ENCODE results near the gene KCNG2.
"Not testable (repeated sequence)": the region's sequence is repeated elsewhere in the genome, so short reads cannot be mapped to it uniquely, and the experiment has no call there.

KCNG2 gene

DNA sequence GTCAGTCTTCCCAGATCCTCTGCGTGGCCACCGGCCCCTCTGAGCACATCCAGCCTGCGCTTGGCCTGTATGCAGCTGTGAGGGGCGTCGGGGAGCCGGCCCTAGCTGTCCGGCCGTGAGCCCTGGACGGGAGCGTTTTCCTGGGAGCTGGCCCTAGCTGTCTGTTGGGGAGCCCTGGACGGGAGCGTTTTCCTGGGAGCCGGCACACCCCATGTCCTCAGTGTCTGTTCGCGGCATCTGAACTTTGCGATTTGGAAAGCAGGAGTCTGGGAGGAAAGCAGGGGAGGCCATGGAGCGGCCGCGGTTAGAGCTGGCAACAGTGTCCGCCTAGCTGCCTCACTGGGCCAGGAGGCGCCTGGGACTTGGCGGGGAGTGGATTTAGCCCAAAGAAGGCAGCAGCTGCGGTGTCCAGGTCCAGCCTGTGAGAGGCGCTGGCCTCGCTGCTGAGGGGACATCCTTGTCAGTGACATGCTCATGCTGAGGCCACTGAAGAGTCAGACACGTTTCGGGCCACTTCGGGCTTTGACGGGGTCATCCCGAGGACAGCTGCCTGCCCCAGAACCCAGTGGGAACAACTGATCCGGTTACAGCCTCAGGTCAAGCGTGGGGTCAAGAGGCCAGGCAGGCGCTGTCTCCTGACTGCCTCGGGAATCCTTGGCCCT, 75.8 kb downstream of the KCNG2 start:
- TF ChIP-seq, protein P1, sequence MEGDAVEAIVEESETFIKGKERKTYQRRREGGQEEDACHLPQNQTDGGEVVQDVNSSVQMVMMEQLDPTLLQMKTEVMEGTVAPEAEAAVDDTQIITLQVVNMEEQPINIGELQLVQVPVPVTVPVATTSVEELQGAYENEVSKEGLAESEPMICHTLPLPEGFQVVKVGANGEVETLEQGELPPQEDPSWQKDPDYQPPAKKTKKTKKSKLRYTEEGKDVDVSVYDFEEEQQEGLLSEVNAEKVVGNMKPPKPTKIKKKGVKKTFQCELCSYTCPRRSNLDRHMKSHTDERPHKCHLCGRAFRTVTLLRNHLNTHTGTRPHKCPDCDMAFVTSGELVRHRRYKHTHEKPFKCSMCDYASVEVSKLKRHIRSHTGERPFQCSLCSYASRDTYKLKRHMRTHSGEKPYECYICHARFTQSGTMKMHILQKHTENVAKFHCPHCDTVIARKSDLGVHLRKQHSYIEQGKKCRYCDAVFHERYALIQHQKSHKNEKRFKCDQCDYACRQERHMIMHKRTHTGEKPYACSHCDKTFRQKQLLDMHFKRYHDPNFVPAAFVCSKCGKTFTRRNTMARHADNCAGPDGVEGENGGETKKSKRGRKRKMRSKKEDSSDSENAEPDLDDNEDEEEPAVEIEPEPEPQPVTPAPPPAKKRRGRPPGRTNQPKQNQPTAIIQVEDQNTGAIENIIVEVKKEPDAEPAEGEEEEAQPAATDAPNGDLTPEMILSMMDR (conservative IDR thresholded peaks at IDR 0.05): no peak
- no peak for TF ChIP-seq ZFX (IDR thresholded peaks at IDR 0.05)
- no peak overlapping the region for H3K27ac ChIP-seq

DNA sequence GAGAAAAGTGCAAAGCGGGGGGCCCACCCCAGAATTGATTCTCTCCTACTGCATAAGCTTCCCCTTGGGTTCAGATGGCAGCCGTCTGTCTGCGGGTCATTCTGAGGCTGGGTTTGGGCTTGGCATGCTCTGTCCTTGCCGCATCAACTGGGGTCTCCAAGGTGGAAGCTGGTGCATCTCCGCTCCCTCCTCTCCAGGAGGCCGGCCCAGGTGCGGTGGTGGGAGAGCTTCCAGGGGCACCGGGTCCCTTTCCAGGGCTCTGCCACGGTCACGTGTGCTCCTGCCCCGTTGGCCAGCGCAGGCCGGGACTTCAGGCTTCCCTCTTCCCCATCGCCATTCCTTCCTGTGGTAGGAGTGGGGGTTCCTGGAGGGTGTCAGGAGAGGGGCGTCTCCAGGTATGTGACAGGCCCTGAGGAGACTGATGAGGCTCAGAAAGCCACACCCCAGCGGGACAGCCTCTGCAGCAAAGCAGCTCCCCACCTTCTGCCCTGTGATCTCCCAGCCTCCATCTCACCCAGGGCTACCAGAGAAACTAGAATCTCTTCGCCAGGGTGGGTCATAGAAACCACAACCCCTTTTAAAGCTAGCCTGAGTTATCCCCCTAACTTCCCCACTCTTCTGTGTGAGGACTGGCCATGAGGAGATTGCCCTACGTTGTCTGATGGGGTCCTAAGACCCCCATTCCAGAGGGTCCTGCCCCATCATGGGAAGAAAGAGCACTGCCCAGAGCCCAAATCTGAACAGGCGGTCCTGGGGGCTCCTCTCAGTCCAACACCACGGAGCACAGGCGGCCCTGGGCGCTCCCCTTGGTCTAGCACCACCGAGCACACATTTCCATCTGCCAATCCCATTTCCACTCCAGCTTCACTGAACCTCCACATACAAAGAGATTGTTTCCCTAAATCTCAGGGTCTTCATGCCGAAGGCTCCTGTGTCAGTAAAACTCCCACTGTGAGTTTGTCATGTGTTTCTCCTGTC, 77.1 kb downstream of the KCNG2 start:
- TF ChIP-seq, protein P1 (conservative IDR thresholded peaks at IDR 0.05): no peak
- TF ChIP-seq ZFX (IDR thresholded peaks at IDR 0.05): no peak
- H3K27ac ChIP-seq: no peak overlapping the region

DNA sequence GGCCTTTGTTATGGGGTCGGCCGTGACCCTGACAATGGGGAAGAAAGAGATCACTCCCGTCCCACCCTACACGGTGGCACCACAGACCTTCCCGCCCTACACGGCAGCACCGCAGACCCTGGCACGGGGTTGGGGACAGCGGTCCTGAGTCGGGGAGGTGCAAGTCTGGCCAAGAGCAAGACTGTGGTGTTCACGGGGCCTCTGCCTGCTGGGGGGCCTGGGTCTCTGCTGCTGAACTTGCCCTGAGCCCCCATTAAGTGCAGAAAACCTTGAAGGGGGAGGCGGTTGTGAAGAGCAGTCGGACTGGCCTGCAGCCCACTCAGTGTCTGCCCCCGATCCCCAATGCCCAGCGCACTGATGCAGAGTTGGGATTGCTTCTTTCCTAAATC, 77.8 kb downstream of the KCNG2 start:
- H3K27ac ChIP-seq: no peak overlapping the region
- TF ChIP-seq ZFX (IDR thresholded peaks at IDR 0.05): no peak
- TF ChIP-seq, protein P1 (conservative IDR thresholded peaks at IDR 0.05): no peak

DNA sequence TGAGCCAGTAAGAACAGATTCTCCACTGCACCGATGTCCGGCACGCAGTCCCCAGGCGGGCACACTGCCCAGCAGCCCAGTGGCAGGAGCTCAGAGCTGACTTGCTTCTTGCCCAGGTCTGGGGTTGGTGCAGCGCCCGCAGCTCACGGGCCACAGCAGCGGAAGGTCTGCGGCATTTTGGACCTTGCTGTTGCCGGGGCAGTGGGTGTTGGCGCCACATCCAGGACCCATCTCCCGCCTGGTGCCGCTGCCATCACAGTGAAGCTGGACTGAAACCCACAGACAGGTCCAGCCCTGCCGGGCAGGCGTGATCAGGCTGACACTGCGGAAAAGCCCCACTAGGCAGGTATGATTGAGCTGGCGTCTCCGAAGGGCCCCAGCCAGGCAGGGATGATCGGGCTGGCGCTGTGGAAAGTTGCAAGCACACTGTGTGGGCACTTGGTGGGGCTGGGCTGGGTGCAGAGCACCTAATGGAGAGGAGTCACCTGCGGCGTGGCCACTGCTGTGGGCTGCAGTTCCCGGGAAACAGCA, 78.3 kb downstream of the KCNG2 start:
- TF ChIP-seq, protein P1 (conservative IDR thresholded peaks at IDR 0.05): no peak
- TF ChIP-seq ZFX (IDR thresholded peaks at IDR 0.05): no peak
- H3K27ac ChIP-seq: no peak overlapping the region

DNA sequence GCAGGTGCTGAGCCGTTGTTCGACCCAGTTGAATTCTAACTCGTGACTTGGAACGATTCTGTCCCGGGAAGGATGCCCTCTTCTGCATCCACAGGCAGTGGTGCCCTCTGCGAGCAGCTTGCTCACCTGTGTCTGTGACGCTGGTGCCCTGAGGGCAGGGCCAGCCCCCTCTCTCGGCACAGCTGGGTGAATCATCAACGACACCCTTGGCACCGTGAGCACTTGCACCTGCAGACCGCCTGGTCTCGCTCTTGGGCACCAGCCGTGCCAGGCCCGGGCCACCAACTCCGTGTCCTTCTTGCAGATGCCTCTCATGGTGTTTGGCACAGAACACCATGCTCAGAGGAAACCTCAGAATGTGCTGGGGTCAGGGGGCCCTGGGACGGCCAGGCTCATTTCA, 78.8 kb downstream of the KCNG2 start:
- no peak overlapping the region for H3K27ac ChIP-seq
- no peak for TF ChIP-seq ZFX (IDR thresholded peaks at IDR 0.05)
- TF ChIP-seq, protein P1 (conservative IDR thresholded peaks at IDR 0.05): no peak

DNA sequence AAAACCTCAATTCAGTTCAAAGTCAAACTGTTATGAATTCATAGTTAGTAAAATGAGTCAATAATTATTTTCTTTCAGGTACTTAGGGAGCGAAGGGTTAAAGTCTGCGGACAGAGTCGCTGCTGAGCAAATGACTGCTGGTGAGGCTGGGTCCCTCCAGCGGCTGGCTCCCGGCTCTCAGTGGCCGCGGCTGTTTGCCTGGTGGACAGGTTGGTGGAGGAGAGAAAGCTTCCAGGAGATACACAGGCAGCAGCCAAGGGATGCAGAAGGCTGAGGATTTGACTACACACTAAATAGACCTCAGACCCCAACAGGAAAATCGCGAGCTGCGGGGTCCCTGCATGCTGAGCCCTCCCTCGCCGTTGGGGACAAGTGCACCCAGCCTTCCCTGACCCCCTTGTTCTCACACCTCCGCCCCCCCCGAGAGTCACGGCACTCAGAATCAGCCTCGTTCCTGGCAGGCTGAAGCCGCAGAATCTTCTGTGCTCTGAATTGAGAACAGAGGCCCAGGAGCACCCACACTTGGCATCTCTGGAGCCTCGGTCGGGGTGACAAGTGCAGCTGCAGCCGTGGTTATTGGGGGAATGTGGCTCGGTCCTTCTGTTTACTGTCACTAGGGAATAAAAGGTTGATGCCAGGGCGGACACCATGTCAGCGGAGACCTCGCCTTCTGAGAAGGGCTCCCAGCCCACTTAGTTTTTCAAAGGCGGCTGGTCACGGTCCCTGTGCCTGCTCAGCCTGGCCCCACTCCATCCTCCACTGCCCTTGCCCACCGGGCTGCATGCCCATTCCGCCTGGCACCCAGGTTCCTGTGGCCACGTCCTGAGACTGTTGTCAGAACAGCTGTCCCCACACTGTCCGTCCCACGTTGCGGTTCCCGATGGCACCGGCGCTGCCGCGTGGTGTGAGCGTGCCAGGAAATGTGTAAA, 79.7 kb downstream of the KCNG2 start:
- H3K27ac ChIP-seq: no peak overlapping the region
- no peak for TF ChIP-seq ZFX (IDR thresholded peaks at IDR 0.05)

DNA sequence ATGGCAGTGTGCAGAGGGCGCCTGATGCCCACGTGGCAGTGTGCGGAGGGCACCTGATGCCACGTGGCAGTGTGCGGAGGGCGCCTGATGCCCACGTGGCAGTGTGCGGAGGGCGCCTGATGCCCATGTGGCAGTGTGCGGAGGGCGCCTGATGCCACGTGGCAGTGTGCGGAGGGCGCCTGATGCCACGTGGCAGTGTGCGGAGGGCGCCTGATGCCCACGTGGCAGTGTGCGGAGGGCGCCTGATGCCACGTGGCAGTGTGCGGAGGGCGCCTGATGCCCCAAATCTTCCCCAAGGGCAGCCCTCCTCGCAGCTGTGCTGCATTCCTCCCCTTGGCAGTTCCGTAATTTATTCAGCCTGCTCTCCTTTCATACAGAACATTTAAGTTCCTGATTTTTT, 80.5 kb downstream of the KCNG2 start:
- not testable (repeated sequence) for H3K27ac ChIP-seq
